ENCODE measurements around the gene TUSC2. TPM values are rescaled to one million over a fixed set of nuclear protein-coding genes. Genes with fewer than 3 reads are reported as not detected.

TUSC2 gene
- total and polyA plus RNA-seq, 9 of the 15 experiments (the other 6 are each of a cell fraction or from before 2014, with no cell fraction given): 2.8 to 67.5 (median 25.8) TPM

GRCh38 chr3:50298836-50299637 is 29.0 kb downstream of the TUSC2 start, which contains the start of the genes HYAL3 and NAA80 (continued):
- TF ChIP-seq USF1 (CRISPR knock-in tag; IDR thresholded peaks at IDR 0.05) (no peak), KLF10 (CRISPR knock-in tag; IDR thresholded peaks at IDR 0.05) (no peak), TAF15 (IDR thresholded peaks at IDR 0.05; ENCODE audit: low read depth, low read length) (no peak), EP400 (IDR thresholded peaks at IDR 0.05) (peak; percentile 69; the same call in 1 of the 2 replicates), GABPB2 (CRISPR knock-in tag; conservative IDR thresholded peaks at IDR 0.05) (no peak), ZNF408 (CRISPR knock-in tag; IDR thresholded peaks at IDR 0.05; ENCODE audit: low read depth) (no peak), RNF2 (IDR thresholded peaks at IDR 0.05) (no peak), MTA1 (IDR thresholded peaks at IDR 0.05; ENCODE audit: borderline replicate concordance) (peak; percentile 62), CREB3L1 (IDR thresholded peaks at IDR 0.05; ENCODE audit: borderline replicate concordance, low read depth) (peak; percentile 75; the same call in 1 of the 2 replicates), ZNF121 (CRISPR knock-in tag; conservative IDR thresholded peaks at IDR 0.05) (no peak), TFE3 (CRISPR knock-in tag; IDR thresholded peaks at IDR 0.05) (no peak), CREB1 (IDR thresholded peaks at IDR 0.05) (peak; percentile 87), CREB1 (CRISPR knock-in tag; IDR thresholded peaks at IDR 0.05) (peak; percentile 89), HMBOX1 (IDR thresholded peaks at IDR 0.05) (no peak), HMGN3 (IDR thresholded peaks at IDR 0.05; ENCODE audit: borderline replicate concordance, extremely low read depth, insufficient read length, low read depth, low read length) (peak; percentile 58), HBP1 (CRISPR knock-in tag; IDR thresholded peaks at IDR 0.05) (no peak), AFF1 (IDR thresholded peaks at IDR 0.05; ENCODE audit: low read depth in 1 of 2, partially characterized antibody in 2 of 2) (peak in 1 of 2 experiments; percentile 52)
